IPS-11a (cell line): ENCODE measurements around the gene GLI3.

Source experiments
- H3K4me3 ChIP-seq: one replicate; pipeline ENCODE4 v1.5.1; 2013; ENCODE audit warnings: low read depth, low read length, control low read depth

The GLI3 gene

DNA sequence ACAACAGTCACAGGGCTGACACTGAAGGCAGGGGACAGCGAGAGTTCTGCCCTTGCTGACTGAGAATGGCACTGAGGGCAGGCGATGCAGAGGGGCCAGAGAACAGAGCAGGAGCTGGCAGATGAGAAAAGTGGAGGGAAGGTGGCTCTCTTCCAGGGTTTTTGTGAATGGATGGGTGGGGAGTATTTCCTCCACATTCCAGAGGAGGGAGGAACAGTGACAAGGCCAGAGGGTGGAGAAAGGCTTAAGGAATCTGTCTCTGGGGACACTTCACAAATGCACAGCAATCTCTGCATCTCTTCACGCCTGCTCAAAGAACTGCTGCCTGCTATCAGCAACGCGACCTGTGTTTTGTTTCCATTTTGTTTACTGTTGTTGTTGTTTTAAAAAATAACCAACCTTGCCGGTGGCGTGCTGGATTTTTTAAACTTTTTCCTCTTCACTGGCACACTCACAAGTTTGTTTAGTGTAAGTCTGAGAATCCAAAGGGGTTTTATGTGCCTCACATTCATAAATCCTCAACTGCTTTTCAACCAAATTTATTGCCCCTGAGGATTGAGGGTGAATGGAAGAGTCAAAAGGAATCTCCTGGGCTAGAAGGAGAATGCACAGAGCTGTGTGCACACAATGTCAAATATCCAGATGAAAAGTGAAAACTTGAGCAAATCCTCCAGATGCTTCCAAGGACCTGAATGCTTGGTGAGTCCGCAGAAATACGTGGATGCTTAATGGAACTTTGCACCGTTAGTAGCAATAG is 129.3 kb downstream of the GLI3 start:
- H3K4me3 ChIP-seq = no peak overlapping the region

DNA sequence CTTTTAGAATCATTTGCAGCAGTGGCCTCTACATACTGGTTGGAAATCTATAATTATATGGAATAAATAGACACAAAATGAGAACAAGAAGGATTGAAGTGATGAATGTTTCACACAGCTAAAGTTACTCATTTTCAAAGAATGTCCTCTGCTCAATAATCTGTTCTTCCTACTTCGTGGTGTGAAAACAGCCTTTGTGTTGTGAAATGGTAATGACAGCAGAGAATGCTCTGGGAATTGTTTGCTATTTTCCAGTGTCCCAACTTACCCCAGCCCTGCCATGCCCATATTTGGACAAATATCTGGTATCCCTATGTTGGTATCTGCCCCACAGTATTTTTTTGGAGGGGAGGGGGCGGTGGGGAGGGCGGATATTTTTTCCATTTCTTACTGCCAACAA is 130.4 kb downstream of the GLI3 start:
- no peak overlapping the region for H3K4me3 ChIP-seq

DNA sequence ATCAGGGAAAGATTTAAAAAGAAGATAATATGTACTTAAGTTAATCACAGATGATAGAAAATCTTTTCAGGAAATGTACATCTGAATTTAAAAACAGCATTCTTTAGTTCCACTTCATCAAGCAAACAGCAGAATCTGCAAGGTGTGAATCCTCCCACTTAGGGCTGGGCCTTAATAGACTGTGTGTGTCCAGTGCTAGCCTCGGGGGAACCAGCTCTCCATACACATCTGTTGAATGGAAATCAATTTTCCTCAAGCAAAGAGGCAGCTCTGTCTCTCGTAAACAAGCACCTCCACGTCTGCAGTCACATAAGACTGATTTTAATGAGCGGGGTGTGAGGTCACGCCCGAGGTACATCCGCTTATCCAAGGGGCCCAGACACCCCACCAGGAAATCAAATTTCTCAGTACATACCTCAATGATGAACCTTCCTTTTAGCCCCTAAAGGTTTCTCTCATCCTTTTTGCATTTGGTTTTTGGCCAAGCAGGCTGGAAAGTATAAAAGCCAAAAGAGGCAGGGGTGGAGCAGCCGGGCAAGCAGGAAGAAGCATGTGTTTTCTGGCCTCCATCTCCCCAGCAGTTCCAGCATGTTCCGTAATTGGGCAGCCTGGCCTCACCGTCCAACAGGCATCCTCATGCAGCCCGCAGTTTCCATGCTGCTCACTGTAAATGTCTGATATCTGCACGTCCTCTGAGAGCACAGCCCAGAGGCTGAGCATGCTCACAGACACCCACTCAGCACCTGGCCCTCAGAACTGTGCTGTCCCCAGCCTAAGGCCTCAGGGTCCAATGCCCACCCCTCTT is 131.3 kb downstream of the GLI3 start:
- H3K4me3 ChIP-seq = no peak overlapping the region

DNA sequence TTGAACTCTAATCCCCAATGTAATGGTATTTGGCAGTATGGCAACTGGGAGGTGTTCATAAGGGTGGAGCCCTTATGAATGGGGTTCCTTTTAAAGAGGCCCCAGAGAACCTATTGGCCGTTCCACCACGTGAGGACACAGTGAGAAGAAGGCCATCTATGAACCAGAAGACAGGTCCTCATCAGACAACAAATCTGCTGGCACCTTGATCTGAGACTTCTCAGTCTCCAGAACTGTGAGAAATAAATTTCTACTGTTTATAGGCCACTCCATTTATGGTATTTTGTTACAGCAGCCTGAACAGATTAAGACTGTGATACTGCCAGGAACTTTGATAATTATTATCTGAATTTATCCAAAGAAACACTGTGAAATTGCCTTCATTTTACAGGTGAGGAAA is 132.3 kb downstream of the GLI3 start:
- no peak overlapping the region for H3K4me3 ChIP-seq

DNA sequence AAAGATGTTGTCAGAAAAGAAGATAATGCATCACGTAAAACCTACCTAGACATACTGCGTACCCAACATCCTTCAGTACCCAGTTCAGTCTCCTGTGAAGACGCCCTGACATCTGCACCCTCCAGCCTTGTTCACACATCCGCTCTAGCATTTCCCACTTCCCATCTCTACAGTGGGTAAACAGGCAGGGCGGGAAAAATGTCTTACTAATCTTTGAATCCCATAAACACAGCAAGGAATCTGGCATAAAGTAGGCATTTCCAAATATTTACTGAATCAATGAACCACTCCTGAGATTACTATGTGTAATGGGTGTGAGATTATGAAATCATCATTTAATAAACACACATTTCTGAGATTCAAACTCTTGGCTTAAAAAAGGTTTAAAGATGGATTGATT is 132.8 kb downstream of the GLI3 start:
- no peak overlapping the region for H3K4me3 ChIP-seq

DNA sequence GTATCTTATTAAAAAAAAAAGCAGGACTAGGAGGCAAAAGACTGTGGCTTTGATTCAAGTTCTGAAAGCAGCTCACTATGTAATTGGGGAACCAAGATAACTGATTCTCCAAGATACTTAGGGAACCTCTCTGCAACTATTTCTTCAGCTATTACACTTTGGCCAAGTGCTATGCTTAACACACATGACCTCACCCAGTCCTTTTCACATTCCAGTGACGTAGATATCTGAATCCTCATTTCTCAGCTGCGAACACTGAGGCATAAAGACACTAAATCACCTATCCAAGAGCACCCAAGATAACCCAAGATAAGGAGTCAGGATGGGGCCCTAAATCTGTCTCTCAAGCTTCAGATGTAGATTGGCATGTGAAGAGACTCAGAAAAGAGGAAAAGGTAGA is 133.6 kb downstream of the GLI3 start:
- H3K4me3 ChIP-seq = no peak overlapping the region

DNA sequence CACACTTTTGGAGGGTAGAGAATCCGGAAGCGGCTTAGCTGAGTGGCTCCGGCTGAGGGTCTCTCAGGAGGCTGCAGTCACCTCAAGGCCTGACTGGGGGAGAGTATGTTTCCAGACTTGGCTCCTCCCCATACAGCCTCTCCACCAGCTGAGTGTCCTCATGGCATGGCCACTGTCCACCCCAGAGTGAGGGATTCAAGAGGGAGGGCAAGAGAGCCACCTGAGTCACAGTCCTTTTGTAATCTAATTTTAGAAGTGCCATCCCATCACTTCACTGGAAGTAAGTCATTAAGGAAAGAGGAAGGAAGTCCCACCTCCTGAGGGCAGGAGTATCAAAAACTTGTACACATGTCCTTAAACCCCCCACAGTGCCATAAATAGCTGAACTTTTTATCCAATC is 134.0 kb downstream of the GLI3 start:
- H3K4me3 ChIP-seq = no peak overlapping the region

DNA sequence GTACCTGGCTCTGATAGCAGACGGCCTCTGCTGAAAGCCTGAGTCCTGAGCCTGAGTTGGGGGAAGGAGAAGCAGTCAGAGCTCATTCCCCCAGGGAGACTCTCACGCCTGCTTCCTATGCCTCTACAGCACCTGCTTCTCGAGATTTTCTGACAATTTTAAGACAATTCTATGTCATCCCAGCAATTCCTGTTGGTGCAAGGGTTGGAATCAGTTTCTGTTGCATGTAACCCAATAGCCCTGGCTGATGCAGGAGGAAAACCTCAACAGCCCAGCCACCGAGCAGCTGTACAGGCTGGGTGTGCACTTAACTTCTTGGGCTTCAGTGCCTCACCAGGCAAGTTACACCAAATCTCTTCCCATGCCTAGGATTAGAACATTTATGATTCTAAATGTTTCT is 134.7 kb downstream of the GLI3 start:
- H3K4me3 ChIP-seq = no peak overlapping the region

DNA sequence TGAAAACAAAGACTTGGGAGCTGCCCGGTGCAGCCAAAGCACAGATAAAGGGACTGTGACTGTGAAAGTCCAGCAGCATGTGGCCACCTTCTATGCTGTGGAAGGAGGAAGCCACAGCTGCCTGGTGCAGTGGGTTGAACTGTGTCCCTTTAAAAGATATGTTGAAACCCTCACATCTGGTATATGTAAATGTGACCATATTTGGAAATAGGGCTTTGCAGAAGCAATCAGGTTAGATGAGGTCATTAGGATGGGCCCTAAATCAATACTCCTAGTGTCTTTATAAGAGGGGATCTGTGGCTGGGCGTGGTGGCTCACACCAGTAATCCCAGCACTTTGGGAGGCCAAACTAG is 136.9 kb downstream of the GLI3 start:
- H3K4me3 ChIP-seq = no peak overlapping the region

DNA sequence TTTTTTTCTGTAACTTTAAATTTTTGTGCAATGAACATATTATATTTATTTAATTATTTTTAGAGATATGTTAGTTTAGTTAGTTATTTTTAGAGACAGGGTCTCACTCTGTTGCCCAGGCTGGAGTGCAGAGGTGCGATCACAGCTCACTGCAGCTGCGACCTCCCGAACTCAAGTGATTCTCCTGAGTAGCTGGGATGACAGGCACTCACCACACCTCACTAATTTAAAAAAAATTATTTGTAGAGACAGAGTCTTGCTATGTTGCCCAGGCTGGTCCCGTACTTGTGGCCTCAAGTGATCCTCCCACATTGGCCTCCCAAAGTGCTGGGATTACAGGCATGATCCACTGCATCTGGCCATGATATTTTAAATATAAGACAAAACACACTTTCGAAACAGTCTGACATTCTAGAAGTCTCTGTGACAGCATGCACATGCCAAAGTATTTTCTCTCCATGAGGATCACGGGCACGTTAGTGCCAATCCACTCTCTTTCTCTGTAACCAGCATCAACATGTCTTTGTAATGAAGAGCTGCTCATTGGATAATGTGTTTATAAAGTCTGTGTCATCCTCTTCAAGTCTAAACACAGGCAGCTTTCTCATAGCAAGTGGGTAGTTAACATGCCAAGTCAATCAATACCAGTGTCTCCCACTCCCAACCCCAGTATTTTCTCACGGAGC is 137.4 kb downstream of the GLI3 start:
- no peak overlapping the region for H3K4me3 ChIP-seq

DNA sequence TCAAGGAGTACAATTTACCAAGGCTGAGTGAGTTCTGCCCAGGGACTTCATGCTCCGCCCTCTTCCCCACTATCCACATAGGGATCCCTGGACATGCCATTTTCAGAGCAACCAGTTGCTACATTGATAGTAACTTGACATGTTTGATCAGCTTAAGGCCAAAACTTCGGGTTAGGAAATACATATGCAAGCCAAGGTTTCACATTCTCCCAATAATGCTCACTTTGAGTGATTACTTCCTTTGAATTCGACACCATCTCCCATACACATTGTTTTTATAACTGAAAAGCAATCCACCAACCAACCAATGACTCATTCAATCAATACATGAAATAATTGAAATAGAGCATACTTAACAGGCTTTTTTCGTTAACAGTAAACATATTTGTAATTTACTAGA is 137.9 kb downstream of the GLI3 start:
- no peak overlapping the region for H3K4me3 ChIP-seq

DNA sequence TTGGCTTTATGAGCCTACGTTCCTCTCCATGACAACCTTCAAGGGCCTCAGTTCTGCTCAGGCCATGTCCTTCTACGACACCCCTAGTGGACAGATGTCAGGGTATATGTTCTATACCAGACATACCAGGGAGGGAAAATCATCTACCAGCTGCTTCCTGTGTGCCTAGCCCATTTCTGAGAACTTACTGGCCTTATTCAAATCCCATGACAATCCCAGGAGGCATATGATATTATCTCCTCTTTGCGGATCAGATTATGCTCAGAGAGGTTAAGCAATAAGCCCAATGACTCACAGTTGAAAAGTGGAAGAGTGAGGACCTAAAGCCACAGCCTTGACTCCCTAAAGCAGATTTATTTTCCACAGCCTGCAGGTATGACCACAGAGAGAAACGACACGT is 139.3 kb downstream of the GLI3 start:
- no peak overlapping the region for H3K4me3 ChIP-seq

DNA sequence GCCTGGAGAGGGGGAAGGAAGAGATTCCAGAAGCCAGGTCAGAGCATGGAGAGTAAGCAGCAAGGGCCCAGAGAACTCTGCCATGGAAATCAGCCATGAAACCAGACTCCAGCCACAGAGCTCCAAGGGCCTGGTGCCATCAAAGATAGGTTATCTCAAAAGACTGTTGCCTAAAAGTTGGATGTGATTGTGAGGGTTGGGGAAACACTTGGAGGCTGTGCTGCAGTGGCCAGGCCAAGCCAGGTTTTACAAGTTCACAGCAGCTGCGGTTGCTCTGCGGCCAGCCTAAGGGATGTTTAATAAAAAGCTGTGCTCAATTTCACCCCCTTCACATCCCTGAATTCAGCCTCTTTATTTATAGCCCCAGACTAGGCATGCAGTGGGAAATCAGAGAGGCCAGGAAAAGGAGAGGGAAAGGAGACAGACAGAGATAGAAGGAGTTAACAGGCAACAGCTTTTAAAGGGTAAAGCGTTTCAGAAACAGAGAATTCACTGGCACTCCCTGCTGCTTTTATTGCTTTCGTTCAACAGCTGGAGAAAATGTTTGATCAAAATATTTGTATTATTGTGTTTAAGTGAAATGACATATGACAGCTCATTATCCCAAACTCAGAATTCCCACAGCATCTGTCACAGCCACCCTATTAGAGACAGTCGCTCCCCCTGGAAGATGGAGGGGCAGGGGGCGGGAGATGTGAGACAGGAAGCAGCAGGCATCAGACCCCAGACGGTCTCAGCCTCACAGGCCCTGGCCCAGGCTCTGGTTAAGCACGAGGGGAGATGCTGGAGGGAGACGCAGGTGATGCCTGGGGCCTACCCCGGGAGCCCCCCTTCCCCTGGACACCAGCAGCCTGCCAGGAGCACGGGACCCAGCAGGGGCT is 140.1 kb downstream of the GLI3 start:
- no peak overlapping the region for H3K4me3 ChIP-seq

DNA sequence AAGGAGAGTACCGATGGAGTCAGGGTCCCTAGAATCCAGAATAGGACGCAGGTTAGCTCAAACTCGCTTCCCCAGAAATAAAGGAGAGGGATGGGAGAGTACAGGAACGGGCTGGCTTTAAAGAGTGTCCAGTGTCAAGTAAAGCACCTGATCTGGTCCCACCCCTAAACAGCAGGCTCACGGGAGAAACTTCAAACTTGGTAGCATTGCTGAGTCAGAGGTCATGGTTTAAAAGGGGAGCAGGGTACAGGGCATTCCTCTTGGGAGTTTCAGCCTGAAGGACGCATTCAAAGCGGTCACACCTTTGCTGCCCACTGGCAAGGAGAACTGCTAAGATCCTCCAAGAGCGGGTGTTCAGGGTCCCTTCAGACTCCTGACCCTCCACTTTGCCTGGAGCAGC is 140.7 kb downstream of the GLI3 start:
- H3K4me3 ChIP-seq = no peak overlapping the region

DNA sequence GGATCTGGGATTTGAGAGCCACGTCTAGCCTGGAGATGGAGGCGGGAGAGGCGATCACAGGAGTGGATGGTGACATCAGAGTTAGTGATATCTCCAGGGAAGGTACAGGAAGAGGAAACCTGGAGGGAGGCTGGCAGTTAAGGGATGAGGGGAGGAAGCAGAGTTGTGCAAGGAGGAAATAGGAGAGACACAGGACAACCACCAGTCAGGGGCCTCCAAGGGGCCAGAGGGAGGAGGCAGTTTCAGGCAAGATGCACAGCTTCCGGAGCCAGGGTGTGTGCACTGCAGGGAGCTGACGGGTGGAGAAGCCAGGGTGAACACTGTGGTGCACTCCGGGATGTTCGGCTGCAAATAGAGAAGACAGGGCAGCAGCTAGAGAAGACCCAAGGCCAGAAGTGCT is 141.2 kb downstream of the GLI3 start:
- no peak overlapping the region for H3K4me3 ChIP-seq

DNA sequence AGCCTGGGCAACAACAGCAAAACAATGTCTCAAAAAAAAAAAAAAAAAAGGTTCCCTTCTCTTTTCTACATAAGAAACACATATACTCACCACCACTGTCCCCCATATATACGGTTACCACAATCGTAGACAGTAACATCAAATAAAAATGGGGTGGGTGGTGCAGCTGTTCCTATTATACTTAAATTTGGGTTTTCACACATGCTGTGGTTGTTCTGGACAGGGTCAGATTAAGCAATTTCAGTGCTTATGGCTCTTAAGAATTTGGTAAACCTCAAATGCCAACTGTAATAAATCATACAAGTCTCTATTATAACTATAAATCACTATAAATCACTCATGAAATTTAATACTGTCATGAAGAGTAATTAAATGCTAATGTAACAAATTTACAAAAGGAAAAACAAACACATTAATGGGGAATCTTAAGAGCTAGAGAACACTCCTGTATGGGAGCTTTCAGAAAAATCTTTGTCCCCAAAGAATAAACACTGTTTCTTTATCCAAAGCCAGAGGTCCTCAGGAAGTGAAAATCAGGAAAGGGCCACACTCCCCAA is 143.6 kb downstream of the GLI3 start:
- H3K4me3 ChIP-seq = no peak overlapping the region

DNA sequence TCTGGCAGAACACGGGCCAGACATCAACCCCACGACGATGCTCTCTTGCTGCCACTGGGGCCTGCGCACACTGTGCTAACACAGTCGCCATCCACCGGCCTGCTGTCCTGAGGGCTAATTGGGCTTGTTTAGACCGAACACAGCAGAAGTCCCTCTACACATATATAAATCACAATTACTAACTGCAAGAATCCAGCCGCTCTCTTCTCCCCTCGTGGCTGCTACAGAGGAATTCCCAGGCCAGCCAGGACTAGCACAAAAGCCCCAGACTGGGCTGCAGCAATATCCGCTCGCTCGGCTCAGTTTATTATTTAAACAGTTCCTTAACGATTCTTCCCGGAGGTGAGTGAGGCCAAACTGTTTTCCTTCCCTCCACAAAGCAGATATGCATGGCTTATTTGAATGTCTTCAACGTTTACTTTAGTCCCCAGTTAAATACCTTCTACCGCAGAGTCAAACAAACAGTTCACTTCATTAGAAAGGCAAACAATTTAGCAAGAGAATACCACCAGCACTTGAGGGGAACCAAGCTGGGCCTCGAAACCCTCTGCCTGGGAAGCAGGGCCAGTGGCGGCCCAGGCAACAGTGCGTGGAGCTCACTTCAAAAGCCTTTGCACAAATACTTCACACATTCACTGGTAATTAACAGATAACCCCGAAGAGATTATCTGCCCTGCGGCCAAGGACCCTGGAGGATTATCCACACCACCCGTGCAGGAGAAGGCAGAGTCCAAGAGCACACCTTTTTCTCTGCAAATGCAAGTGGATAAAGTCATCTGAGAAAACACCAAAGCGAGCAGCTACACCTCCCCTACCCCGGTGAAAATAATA is 145.3 kb downstream of the GLI3 start:
- H3K4me3 ChIP-seq = no peak overlapping the region

DNA sequence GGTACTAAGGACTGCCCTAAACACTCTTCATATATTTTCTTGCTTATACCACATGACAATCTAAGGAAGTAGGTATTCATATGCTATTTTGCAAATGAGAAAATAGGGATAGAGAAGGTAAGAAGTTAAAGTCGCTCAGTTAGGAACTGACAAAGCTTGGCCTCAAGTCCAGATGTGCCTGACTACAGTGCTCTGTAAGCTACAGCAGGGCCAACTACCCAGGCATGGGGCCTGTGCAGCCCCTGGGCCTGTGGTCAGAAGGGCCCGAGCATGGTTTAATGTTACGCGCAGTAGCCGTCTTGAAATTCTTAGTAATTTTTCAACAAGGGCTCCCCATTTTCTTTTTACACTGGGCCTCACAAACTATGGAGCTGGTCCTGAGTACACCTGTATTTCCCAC is 146.2 kb downstream of the GLI3 start:
- H3K4me3 ChIP-seq = no peak overlapping the region

DNA sequence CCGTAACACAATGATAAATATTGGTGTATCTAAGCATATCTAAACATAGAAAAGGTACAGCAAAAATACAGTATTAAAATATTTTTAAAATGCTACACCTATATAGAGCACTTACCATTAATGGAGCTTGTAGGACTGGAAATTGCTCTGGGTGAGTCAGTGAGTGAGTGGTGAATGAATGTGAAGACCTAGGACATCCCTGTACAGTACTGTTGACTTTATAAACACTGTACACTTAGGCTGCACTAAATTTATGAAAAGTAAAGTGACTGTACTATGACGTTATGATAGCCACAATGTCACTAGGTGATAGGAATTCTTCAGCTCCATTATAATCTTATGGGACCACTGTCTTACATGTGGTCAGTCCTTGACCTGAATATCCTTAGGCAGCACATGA is 147.0 kb downstream of the GLI3 start:
- no peak overlapping the region for H3K4me3 ChIP-seq

DNA sequence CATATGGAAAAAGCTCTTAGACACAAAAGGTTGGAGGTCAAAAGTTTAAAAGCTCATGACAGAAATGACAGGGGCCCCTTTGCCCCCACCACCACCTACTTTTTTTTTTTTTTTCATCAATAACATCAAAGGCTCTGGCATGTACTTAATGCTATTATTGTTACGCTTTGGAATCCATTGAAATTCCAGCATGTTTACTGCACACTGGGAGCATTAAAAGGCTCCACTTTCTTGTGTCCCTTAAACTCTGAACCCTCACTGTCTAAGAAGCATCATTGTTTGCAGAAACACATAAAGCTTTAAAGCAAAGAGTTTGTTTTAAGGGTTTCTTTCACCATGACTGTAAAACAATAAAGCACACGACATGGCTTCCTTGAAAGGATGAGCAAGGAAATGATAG is 149.4 kb downstream of the GLI3 start:
- H3K4me3 ChIP-seq = no peak overlapping the region
